Ramos (cell line): ENCODE measurements around the gene PSMA1.
"Not testable (repeated sequence)": the region's sequence is repeated elsewhere in the genome, so short reads cannot be mapped to it uniquely, and the experiment has no call there.

Experiments used
- in situ Hi-C: fragments of 300-500 bp; cut with MboI; formaldehyde crosslinking; loops from one replicate; pipeline ENCODE4 v1.14.3; 2022; ENCODE audit warnings: low sequenced_read_pairs; ENCODE audit not compliant: unreplicated experiment

Gene PSMA1

DNA sequence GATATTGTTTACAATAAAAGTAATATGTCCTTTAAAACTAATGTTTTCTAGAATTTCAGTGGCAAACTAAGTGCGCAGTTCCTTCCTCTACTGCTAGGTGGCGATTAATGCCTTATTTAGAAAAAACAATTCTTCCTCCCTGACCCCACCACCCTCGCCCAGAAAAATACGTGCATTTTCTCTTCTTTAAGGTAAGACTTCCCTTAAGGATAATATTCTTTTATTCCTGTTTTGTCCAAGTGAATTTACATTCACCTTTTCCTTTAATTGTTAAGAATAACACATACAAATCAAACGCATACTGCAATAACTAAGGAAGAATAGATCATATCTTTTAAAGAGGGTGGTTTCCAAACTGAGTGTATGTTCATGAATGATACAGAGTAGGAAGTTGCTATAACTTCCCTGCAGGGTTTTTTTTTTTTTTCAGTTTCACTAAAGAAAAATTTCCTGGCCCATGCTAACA, 17.0 kb upstream of the PSMA1 start:
- in situ Hi-C loops = no loop called here

DNA sequence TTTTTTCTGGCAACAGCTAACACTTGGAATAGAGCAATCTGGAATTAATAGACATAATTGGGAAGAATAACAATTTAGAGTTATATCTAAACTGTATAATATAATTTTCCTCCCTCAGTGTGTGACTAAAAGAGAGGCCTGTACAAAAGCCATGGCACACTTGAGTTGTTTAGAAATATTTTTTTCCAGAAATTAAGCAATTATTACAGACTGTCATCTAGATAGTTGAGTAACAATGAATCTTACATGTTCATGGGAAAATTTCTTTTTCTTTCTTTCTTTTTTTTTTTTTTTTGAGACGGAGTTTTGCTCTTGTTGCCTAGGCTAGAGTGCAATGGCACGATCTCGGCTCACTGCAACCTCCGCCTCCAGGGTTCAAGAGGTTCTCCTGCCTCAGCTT, 15.0 kb upstream of the PSMA1 start:
- in situ Hi-C loops = not testable (repeated sequence)

DNA sequence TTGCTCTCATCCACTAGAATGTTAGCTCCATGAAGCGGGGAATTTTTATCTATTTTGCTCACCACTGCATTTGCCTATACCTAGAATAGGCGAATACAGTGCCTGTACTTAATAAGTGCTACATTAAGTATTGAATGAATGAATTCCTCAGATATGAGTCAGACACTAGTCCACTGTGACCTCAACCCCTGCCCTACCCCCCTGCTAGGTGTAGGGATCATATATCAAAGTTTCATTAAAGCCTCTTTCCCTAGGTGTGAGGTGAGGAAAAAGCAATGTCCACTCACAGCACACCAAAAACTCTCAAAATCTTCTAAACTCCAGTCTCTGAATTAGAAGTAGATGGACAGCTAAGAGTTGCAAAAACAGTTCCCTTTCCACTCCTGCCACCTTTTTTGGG, 9.8 kb upstream of the PSMA1 start:
- in situ Hi-C loops = loop anchor here (10.0 kb wide), 1 partner anchor 365 kb away; the partner anchor contains the start of gene CYP2R1

DNA sequence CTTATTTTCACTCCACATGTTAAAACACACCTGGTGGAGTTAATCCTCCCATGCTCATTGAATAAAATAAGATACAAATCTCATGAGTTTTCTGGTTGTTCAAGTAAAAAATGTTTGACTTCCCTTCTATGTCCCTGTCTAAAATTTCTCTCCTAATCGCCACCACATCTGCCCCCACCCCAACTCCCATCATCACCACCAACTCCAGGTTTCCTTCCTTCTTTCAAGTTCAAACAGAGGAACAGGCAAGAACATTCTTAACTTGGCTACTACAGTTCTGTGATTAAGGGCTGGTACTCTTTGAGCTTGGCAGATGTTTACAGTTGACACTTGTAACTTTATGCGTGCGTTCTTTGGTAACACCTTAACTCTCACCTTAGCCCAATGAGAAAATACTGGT, 9.1 kb upstream of the PSMA1 start:
- in situ Hi-C loops = loop anchor here (10.0 kb wide), 1 partner anchor 365 kb away; the partner anchor contains the start of gene CYP2R1

DNA sequence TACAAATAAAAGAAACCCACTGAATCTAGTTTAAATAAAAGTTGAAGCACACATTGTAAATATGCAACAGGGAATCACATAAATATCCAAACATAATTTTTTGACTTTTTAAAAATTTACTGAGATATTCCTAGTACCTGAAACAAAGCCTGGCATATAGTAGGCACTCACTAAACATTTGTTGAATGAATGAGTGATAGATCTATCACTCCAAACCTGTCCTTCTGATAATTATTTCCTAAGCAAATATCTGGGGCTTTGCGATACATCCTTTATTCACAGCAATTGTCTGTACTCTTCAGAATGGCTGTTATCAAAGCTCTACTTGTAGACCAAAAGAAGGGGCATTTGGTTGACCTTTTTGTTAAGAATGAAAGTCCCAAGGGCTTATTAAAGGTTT, 2.6 kb upstream of the PSMA1 start:
- in situ Hi-C loops = loop anchor here (10.0 kb wide), 1 partner anchor 372 kb away; the partner anchor contains the start of gene CYP2R1

DNA sequence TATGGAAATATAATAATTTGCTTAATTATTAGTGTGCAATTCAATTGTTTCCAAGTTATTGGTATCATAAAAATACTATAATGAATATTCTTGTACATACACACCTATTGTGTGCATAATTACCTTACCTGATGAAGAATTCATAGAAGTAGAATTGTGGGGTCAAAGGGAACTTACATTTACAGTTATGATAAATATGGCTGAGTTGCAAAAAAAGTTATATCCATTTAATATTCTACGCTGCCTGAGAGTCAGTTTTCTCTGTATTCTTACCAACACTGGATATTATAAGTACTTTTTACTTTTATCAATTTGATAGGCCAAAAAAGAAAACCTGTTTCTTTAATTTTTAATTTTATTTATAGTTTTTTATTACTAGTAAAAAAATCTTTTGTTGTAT, 2.1 kb upstream of the PSMA1 start:
- in situ Hi-C loops = loop anchor here (10.0 kb wide), 1 partner anchor 373 kb away; the partner anchor contains the start of gene CYP2R1

DNA sequence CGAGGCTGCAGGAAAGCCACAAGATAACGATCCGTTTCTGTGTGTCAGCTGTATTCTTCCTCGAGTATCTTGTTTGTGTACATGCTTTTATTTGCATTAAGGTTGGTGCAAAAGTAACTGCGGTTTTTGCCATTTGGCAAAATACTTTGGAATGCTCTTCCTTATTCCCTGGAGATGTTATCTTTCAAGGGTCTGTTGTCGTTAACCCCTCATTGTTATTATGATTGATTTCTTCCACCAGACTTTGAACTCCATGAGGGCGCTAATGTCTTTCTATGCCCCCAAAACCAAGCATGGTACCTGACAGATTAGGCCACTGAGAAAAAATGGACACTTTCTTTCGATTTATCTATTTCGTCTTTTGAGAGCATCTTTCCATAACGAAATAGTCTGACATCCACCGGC, 563 bp upstream of the PSMA1 start:
- in situ Hi-C loops = loop anchor here (10.0 kb wide), 1 partner anchor 374 kb away; the partner anchor contains the start of gene CYP2R1

DNA sequence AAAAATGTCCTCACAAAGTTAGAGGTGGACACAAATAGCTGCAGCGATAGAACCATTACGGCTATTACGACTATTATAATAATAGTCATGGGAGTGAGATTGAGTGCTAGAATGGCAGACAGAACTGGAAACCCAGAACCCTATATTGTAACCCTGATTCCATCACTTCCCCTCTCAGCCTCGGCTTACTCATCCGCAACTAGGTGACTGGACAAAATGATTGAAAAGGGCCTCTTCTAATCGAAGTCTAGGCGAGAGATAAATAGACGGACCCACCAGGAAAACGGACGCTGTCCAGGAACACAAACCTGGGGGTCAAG, 629 bp downstream of the PSMA1 start:
- in situ Hi-C loops = no loop called here

DNA sequence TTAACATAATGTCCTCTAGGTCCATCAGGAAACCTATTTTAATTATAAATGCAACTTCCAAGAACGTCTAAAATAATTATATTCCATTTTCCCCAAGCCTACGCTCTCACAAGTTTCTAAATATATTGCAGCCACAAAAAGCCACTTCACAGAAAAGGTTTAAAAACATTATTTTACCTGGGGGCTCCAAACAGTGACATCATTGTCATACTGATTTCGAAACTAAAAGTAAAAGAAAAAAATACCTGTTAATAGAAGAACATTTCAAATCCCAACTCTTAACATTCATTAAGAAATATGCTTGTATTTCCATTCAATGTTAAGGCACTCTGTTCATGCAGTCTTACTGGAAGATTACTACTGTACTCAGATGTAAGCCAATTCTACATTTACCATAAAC, 1.4 kb downstream of the PSMA1 start:
- in situ Hi-C loops = no loop called here

DNA sequence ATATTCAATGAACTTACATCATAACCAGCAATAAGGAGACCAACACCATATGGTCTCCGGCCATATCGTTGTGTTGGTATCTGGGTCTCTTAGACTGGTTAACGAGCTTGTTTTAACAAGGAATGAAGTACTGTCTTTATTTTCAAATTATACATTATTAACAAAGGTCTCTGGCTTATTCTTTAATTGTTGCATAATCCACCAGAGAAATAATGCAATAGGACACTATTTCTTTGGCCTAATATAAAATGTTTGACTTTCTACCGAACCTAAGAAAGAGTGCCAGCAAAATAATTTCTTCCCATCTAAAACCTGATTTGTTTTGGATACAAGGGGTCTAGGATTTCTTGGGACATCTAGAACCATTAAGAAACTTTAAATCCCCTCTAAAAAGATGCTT, 6.4 kb downstream of the PSMA1 start:
- in situ Hi-C loops = no loop called here

DNA sequence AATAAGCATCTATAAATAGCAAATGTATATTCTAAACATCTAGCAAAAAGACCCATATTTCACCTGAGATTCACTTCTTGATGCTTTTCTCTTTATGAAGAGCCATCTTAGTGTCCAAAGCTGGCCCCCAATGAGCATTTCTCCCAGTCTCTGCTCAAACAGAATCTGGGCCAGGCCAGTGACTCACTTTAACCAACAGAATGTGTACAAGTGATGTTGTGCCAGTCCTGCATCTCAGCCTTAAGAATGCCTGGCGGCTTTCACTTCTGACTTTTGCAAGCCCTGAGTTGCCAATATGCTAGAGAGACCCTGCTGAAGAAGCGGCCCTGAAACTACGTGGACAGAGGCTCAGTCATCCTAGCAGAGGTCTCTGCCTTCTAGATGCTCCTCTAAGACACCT, 13.7 kb downstream of the PSMA1 start:
- in situ Hi-C loops = no loop called here

DNA sequence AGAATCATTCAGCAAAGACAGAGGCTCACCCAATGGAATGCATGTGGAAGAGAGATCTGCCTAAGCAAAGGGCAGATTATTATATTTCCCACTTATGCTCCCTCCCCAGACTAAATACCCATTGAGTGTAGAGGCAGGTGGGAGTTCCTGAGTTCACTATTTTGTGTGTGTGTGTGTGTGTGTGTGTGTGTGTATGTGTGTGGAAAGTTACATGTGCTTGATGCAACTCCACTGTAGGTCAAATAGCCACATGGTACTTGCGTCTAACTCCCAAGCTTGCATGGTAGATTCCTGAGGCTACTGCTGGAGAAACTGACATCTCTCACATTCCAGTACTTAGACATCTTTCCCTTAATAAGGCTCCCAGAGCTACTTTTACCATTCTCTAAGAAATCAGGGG, 17.2 kb downstream of the PSMA1 start:
- in situ Hi-C loops = no loop called here

DNA sequence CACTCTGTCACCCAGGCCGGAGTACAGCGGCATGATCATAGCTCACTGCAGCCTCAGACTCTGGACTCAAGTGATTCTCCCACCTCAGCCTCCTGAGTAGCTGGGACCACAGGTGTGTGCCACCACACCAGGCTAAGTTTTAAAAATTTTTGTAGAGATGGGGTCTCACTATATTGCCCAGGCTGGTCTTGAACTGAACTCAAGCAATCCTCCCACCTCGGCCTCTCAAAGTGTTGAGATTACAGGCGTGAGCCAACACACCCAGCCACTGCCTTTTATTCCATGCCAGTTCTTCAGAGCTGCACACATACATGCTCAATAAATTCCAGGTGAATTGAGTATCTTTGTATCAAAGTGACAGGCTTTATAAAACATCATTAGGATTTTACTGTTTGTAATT, 18.1 kb downstream of the PSMA1 start:
- in situ Hi-C loops = no loop called here

DNA sequence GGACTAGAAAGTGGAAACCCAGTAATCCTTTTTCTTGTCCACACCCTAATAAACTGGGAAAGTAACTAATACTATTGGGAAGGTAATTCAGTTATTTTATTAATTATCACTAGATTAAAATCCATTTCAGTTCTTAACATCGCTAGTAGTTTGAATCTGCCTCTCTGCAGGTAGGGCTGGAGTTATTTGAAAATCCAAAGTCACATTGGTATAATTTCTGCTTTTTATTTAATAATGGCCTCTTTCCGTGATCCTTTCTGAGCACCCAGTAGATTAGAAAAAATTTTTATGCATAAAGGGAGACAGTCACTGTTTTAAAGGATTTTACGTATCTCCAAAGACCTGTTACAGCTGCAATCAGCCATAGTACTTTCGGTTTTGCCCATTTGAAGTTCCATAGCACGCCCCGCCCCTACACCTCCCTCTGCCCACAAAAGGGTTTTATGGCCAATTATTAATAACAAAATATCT, 20.0 kb downstream of the PSMA1 start:
- in situ Hi-C loops = no loop called here

DNA sequence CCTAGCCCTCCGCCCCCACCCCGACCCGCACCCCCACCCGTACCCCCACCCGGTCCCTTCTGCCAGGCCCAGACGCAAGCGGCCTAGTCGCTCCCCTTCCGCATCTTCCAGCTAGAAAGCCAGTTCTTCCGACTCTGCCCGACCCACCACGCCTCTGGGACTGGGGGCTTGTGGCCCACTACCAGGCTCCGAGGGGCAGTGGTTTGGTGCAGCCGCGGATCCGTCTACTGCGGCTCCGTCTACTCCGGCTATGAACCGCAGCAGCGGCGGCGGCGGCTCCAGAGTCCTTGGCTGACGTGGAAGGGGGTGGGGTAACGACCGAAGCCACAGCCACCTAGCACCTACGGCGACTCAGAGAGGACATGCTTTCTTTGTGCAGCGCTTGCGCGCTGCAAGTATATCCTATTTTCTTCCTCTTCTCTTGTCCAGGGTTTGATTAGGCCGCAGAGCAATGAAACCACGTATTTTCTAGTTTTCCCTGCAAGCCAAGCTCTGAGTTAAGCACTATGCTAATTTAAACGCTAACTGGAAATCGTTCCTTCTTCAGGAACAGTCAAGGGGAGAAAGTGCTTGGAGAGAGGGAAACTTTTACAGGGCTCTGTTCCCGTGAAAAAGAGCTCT, 20.5 kb downstream of the PSMA1 start, which contains the start of gene COPB1:
Gene COPB1 (minus strand): TSS at position 252 of the 621 bp plus-strand sequence. CDS start 883 bp downstream, outside the sequence.
- in situ Hi-C loops = no loop called here

DNA sequence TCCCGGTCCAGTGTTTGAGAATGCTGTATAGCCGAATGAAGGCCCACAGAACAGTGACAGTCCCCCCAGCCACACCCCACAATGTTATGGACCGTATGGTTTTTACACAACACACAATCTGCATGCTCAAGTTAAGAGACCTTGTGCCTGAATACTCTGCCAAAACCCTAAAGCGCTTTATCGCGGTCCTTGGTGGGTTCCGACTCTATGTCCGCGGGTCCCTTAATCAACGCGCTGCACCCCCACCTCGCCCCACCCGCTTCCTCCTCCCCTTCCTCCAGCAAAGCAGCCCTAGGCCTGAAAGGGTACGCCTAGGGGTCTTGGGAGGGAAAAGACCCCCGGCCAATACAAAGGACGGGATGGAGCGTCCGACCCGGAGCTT, 21.0 kb downstream of the PSMA1 start:
- in situ Hi-C loops = no loop called here

DNA sequence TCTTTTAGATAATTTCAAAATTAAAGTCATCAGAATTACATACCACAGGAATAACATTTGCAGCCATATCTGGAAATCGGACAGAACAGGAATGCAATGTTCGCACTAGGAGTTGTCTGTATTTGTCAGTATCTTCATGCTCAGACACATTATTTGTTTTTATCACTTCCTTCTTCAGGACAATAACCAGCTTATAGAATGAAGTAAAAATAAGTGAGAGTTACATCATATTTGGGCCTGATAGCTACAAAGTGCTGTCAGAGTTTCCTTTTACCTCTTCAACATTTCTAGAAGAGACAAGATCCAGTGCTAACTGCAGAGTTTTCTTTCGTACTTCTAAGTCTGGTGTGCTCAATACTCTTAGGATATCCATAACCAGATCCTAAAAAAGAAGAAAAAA, 39.5 kb downstream of the PSMA1 start:
- in situ Hi-C loops = no loop called here

DNA sequence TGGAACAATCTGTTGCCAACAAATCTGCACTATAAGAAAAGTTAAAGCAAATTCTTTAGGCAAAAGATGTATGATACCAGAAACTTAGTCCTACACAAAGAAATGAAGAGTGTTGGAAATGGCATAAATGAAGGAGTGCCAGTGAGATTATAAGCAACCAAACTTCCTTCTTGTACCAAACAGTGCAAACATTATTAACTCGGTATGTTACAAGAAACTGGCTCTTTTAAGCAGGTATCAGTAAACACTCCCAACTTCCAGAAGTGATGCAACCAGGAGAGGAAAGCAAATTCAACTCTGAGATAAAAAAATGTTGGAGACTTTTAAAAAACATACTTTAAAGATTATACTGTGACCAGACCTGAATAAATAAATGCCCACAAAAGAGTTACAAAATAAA, 49.1 kb downstream of the PSMA1 start:
- in situ Hi-C loops = no loop called here

DNA sequence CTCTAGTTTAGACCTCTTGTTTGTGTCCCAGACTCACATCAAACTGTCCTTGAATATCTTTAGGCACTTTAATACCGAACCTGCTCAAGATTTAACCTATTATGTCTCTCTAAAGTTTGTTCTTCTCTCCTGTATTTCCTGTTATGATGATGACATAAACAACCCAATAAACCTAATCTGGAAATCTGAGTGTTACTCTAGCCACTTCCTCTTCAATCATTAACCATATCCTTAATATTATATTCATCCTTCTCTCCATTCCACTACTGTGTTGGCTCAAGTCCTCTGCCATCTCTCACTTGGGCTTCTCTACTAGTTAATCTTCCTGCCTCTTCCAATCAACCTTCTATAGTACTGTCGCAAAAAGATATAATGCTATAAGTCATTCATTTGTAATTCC, 56.6 kb downstream of the PSMA1 start:
- in situ Hi-C loops = no loop called here

DNA sequence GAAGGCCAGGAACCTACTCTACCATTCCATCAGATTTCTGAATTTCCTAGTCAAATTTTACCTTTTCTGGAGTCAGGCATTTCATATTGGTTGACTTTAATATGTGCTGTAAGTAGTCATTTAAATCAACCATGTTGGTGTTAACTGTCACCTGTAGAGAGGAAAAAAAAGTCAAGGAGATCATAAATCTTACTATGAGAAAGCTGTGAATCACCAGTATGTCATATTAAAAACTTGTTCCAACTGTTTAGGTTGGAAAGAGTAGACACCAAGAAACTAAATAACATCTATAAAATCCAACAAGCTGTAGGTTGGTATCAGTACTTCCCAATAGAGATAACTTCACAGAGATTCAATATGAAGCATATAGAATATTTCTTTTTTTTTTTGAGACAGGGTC, 60.0 kb downstream of the PSMA1 start:
- in situ Hi-C loops = no loop called here

DNA sequence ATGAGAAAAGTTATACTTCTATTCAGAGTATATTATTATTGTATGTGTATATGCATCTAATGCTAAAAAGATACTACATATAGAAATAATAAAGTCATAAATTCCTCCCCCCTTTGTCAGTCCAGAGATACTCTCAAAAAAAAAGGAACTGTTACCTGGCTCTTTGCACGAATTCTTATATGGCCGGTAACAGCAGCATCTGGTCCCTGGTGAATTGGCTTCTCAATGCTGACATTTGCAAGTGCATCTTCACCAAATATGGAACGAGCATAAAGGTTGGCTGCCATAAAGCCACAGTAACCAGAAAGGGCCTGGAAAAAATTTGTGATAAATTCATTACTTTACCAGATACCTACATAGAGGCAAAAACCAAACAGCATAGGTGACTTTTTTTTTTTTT, 61.8 kb downstream of the PSMA1 start:
- in situ Hi-C loops = no loop called here
